ELF-1 (cell line): Measurements from ENCODE around the gene MGST2.

Experiments used
- DNase-seq: peaks from one replicate; pipeline ENCODE4 v3.0.0-alpha.2; 2016; ENCODE audit warnings: low read depth, low spot score

Gene MGST2

GRCh38 chr4:139643042-139643895 lies 22.4 kb upstream of the MGST2 start:
- no peak for DNase-seq

DNA sequence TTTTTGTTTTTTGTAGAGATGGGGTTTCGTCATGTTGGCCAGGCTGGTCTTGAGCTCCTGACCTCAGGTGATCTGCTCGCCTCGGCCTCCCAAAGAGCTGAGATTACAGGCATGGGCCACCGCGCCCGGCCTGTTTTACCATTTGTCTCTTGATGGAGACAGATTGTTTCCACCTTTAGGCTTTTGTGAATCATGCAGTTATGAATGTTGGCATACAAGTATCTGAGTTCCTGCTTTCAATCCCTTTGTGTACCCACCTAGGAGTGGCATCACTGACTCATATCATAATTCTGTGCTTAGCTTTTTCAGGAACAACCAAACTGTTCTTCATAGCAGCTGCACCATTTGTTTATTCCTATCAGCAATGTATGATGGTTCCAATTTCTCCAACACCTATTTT lies 20.2 kb upstream of the MGST2 start:
- no peak for DNase-seq

- no peak for DNase-seq
These were observed 18.4 kb upstream of the MGST2 start for GRCh38 chr4:139647184-139647583.

GRCh38 chr4:139647952-139648351 lies 17.7 kb upstream of the MGST2 start:
- DNase-seq = no peak

DNA sequence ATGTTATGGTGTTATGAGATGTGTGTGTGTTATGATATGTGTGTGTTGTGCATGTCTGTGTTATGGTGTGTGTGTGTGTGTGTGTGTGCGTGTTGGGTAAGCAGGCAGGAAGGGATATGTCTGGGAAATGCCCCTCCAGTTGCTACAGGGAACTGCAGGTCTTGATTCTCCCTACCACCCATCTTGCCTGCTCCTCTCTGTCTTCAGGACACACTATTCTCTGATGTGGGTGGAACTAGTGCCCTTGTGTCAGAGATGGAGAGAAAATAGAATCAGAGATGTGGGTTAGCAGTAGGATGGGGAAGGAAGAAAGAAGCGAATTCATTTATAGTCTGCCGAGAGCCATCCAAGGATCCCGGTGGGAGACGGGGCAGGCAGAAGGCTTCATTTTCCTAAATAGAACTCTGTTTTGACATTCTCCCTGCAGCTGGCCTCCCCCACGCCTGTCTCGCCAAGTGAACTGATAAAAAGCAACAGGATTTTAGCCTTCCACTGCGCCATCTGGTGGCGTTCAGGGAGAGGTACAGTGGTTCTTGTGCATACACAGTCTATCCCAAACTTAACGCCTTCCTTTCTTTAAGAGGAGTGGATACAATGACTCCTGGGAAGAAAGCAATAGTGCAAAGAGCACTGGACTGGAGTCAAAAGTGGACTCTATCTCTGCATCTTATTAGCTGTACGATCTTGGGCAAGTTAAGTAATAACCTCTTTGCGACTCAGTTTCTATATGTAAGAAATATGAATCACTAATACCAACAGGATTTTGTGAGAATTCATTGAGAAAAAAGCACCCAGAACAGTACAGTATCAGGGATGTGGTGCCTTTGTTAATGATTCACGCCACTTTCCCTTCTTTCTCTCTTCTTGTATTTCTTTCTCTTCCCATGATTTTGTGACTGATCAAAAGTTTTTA lies 14.1 kb upstream of the MGST2 start:
- peak; percentile 75 for DNase-seq

DNA sequence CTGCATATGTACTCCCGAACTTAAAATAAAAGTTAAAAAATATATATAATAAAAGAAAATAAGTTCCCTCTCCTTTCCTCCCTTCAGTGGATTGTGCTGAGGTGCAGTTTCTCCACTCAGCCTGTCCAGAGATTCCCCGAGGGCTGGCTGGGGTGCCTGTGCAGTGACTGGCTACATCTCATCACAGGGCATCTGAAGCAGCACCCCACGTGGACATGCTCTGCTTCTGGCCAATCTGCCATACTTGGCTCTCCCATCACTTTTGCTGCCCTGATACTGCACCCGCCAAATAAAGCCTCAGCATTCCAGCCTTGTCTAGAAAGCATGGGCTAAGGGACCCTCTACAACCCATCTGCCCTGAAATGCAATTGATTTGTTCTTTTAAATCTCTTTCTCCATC lies 11.1 kb upstream of the MGST2 start:
- DNase-seq = no peak

- DNase-seq = peak; percentile 19
These were observed 10.5 kb upstream of the MGST2 start for GRCh38 chr4:139655116-139655515.

DNA sequence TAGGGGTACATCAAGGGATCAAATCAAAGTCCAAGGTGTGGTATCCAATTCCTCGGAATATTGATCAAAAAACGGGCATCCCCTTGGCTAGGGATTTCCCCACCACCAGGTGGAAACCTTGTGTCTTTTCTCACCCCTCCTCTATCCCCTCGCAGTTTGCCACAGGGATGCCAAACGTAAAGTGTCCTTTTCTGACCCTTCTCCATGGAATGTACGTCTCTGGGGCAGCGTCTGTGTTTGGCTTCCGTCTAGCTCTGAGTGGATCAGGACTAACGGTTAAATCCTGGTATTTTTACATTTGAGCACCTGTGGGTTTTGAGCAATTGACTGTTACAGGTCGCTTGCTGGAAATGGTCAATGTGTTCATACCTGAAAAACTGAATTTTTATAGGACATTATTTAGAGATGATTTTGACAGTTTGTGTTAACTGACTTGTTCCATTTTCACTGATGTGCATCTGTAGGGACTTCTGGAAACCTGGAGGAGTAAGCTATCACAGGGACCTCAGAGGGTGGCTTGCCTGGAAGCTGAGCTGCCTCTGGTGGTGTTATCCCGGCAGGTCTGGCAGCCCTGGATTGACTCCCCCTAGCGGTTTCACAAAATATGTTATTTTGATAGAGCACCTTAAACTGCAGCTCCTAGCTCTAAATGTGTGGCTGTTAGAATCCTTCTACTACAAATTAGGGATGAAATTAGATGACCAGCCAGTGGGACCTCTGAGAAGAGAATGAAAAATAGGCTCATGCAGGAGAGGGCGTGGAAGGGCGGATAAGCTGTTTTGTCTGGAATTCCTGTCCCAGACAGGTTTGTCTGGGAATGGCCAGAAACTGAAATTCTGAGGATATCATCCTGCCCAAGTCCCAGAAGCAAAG lies 8.8 kb upstream of the MGST2 start:
- peak; percentile 82 for DNase-seq

DNA sequence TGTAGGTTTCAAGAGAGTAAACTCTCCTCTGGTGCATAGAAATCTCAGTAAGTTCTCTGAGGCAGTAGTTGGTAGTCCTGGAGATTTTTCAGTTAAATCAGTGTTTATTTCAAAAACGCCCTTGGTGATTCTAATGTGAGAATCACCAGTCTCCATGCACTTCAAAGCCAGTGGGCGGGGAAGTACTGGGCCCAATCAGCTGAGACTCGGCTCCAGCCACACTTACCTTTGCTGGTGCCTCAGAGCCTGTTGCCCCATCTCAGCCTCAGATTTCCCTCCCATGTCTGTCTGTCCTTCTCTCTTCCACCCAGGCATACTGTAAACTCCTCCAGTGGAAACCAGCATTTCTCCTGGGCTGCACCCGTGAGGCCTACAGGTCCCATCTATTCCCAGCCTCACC lies 7.4 kb upstream of the MGST2 start:
- peak; percentile 60 for DNase-seq

DNA sequence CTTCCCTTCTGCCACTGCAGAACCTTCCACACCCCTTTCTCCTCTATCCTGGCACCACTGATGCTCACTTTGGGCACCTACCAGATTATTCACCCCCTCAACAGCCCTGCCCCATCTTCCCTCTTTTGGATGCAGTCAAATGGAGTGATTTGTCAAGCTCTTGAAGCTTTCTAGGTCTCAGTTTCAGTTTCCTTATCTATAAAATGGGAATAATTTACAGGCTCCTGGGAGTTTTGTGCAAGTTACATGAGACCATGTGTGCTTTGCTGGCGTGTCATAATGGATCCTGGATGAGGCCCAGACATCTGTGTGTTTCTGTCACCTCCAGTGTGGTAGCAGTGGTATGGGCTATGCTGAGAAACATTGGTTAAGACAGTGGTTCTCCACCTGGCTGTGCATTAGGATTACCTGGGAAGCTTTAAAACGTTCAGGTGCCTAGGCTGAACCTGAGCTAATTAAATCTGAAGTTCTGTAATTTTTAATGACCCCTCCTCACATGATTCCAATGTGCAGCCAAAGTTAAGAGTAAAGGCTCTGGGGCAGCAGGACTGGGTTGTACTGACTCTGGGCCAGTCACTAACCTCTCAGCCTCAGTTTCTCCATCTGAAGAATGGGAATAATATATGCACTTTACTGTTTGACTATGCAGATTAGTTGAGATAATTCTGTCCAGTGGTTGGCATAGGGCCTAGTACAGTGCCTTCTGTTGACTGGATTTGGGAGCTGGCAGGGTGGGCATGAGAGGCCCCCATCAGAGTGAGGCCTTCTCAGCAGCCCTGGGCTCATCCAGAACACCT lies 6.8 kb upstream of the MGST2 start:
- DNase-seq = no peak

- no peak for DNase-seq
These were observed 5.7 kb upstream of the MGST2 start for GRCh38 chr4:139659735-139660424.

DNA sequence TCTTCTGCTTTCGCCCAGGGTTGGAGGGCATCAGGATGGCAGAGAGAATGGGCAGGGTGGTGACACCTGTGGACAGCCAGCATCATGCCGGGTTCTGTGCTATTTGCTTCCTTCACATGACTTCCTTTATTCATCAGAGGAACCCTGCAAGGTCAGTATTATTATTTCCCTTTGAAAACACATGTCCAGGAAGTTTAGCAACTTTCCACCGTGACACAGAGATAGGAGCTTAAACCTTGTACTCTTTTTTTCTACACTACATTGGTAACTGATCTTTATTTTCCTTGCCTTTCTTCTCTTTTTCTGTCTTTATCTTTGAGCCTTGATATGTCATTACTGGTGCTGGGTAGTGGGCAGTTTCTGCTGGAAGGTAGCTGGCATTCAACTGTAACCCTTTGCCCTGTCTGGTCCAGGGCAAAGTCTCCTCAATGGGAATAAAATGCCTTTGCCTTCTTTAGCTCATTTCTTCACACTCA lies 5.0 kb upstream of the MGST2 start:
- no peak for DNase-seq

- no peak for DNase-seq
These were observed 2.0 kb upstream of the MGST2 start for GRCh38 chr4:139663561-139664138.

GRCh38 chr4:139664442-139664841 lies 1.2 kb upstream of the MGST2 start:
- no peak for DNase-seq

GRCh38 chr4:139665079-139665689 lies 435 bp upstream of the MGST2 start:
- no peak for DNase-seq

DNA sequence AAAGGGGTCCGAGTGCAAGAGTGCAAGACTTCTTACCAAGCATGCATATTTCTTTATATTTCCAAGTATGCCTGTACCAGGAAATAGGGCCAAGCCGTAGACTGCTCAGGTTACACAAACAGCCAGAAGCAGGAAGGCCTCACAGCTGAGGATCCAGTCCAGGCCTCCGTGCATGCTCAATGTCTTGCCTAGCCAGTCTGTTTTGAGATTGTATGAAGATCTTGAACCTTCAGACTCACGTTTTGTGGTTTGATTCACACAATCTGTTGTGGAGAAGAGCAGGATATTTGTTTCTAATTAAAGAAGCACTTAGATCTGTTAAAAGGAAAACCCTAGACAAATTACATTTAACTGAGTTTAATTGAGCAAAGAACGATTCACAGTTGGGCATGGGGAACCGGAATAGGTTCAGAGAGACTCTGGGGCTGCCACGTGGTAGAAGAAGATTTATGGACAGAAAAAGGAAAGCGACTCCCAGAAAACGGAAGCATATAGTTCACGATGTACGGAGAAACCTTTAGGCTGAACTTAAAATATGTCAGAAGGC lies 1.2 kb downstream of the MGST2 start:
- peak; percentile 44 for DNase-seq

DNA sequence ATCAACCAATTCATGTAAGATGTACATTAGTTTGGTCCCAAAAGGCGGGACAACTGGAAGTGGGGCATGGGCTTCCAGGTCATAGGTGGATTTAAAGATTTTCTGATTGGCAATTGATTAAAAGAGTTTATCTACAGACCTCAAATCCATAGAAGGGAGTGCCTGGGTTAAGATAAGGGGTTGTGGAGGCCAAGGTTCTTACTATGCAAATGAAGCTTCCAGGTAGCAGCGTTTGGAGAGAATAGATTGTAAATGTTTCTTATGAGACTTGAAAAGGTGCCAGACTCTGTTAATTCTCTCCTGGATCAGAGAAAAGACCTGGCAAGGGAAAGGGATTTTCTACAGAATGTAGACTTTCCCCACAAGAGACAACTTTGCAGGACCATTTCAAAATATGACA lies 2.4 kb downstream of the MGST2 start:
- DNase-seq = no peak

DNA sequence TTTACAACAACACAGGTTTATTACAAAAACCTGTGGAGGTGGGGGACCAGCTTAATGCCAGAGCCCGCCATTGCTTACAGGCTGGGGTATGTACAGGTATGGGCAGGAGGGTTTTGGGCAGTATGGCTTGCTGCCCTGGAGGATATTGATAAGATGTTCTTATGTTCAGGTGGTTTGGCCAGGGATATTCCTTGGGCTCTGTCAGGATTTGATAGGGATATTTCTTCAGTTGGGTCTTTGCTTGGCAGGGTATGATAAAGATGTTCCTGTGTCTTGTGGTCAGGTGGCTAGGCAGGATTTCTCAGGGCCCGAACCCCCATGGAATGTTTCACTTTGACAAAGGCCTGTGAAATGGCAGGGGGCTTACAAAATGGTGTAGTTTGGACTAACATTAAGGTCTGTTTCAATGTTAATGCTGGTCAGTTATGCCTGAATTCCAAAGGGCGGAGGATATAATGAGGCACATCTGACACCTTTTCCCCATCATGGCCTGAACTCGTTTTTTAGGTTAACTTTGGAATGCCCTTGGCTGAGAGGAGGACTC lies 3.1 kb downstream of the MGST2 start:
- DNase-seq = no peak

GRCh38 chr4:139669335-139669734 lies 3.7 kb downstream of the MGST2 start:
- DNase-seq = no peak
